Keratinocyte (primary cell): ENCODE measurements around the gene FGF1. TPM values are rescaled to one million over a fixed set of nuclear protein-coding genes. Genes with fewer than 3 reads are reported as not detected.

Experiments used
- DNase-seq: peaks from one replicate; pipeline ENCODE4 v3.0.0-alpha.2; 2011; ENCODE audit warnings: low read depth, missing footprints, low spot score
- FAIRE-seq: peaks from 2 replicates; lab custom pipeline; 2011; peaks lifted over from hg19 to GRCh38; lab: Jason Lieb, UNC
- H2AFZ ChIP-seq: 2 replicates; pipeline ENCODE4 v1.6.0; 2012; ENCODE audit warnings: low read length, control low read depth, inconsistent platforms; ENCODE audit not compliant: control insufficient read depth
- H3K27ac ChIP-seq: 2 replicates; pipeline ENCODE4 v1.5.1; 2011; ENCODE audit warnings: low read length; ENCODE audit not compliant: control insufficient read depth, insufficient read depth
- H3K27me3 ChIP-seq: 3 replicates; pipeline ENCODE4 v1.6.0; 2011; ENCODE audit warnings: low read length; ENCODE audit not compliant: control insufficient read depth, insufficient read depth; ENCODE audit errors: extremely low read depth
- H3K36me3 ChIP-seq, 2 experiments: 2 replicates in 1 of 2; 3 replicates in 1 of 2; pipeline ENCODE4 v1.5.1; 2011; ENCODE audit warnings: low read length in 2 of 2, mild to moderate bottlenecking in 1 of 2; ENCODE audit not compliant: control insufficient read depth in 2 of 2, insufficient read depth in 2 of 2; ENCODE audit errors: extremely low read depth in 1 of 2
- H3K4me1 ChIP-seq: 3 replicates; pipeline ENCODE4 v1.5.1; 2011; ENCODE audit warnings: low read length; ENCODE audit not compliant: control insufficient read depth, insufficient read depth; ENCODE audit errors: extremely low read depth
- H3K4me2 ChIP-seq: 3 replicates; pipeline ENCODE4 v1.6.0; 2011; ENCODE audit warnings: low read depth, low read length; ENCODE audit not compliant: control insufficient read depth, insufficient read depth; ENCODE audit errors: extremely low read depth
- H3K4me3 ChIP-seq, 3 experiments: fragments of 200-600 bp in 1 of 3; sonication (generic) in 1 of 3; 2 replicates in 2 of 3; 3 replicates in 1 of 3; pipeline ENCODE4 v1.5.1; 2011 to 2016; ENCODE audit warnings: low read length in 3 of 3, mild to moderate bottlenecking in 3 of 3, control low read depth in 2 of 3, inconsistent platforms in 1 of 3, low read depth in 1 of 3, mixed read lengths in 1 of 3, mixed run types in 1 of 3, moderate library complexity in 1 of 3; ENCODE audit not compliant: control insufficient read depth in 2 of 3, insufficient read depth in 2 of 3; ENCODE audit errors: extremely low read depth in 1 of 3
- H3K79me2 ChIP-seq: 2 replicates; pipeline ENCODE4 v1.6.0; 2012; ENCODE audit warnings: low read length; ENCODE audit not compliant: control insufficient read depth, insufficient read depth
- H3K9ac ChIP-seq: 3 replicates; pipeline ENCODE4 v1.6.0; 2011; ENCODE audit warnings: low read length; ENCODE audit not compliant: control insufficient read depth, insufficient read depth; ENCODE audit errors: extremely low read depth
- H3K9me1 ChIP-seq: 3 replicates; pipeline ENCODE4 v1.6.0; 2011; ENCODE audit warnings: low read length; ENCODE audit not compliant: control insufficient read depth, insufficient read depth; ENCODE audit errors: extremely low read depth
- H3K9me3 ChIP-seq: 2 replicates; pipeline ENCODE4 v1.5.1; 2012; ENCODE audit warnings: low read depth, low read length; ENCODE audit not compliant: control insufficient read depth
- H4K20me1 ChIP-seq: 3 replicates; pipeline ENCODE4 v1.6.0; 2011; ENCODE audit warnings: low read length; ENCODE audit not compliant: control insufficient read depth, insufficient read depth; ENCODE audit errors: extremely low read depth
- CTCF ChIP-seq, 3 experiments: IDR thresholded peaks in 1 of 3; conservative IDR thresholded peaks in 1 of 3; optimal IDR thresholded peaks in 1 of 3; 2 replicates in 2 of 3; 3 replicates in 1 of 3; pipeline versions ENCODE3 to v1.5.1; 2011; ENCODE audit warnings: low read length in 3 of 3, mild to moderate bottlenecking in 3 of 3, moderate library complexity in 2 of 3, control low read depth in 1 of 3, inconsistent platforms in 1 of 3; ENCODE audit not compliant: insufficient read depth in 2 of 3; ENCODE audit errors: extremely low read depth in 1 of 3
- EZH2 ChIP-seq: IDR thresholded peaks from one replicate; pipeline ENCODE4 v1.6.1; 2012; ENCODE audit warnings: inconsistent platforms, mild to moderate bottlenecking, low read length, moderate library complexity
- dilution Hi-C: fragments of 300-500 bp; cut with MboI; formaldehyde crosslinking; loops from one replicate; pipeline ENCODE4 v1.7.0; 2020; ENCODE audit warnings: low sequenced_read_pairs; ENCODE audit not compliant: extremely low pct_ligation_motif_present
- polyA plus RNA-seq, 5 experiments: library from polyadenylated mRNA; depleted of rRNA in 3 of 5; stranded (reverse) in 3 of 5; stranded (forward) in 1 of 5; unstranded in 1 of 5; fragments of >200 nt; gene quantifications; 1 replicate in 1 of 5; 2 replicates in 3 of 5; 3 replicates in 1 of 5; pipeline versions ENCODE4 v1.2.1 to v1.2.3, GENCODE V29; 2011 to 2012; ENCODE audit warnings: missing spikeins in 2 of 5, low read depth in 1 of 5, low replicate concordance in 1 of 5

Gene FGF1
- polyA plus RNA-seq, 1 donor (not counting 4 experiments of a cell fraction or from before 2014, with no cell fraction given): 2.4 TPM

GRCh38 chr5:142549834-142550233 lies 136.1 kb downstream of the FGF1 start:
- dilution Hi-C loops: loop anchor here (5.0 kb wide), 1 partner anchor 248 kb away; no protein-coding TSS in a partner anchor

GRCh38 chr5:142548739-142549275 lies 137.1 kb downstream of the FGF1 start:
- Histone ChIP-seq H4K20me1 (no peaks in the 10 kb centered on the region), H3K79me2 (no peaks in the 10 kb centered on the region), H3K27ac (no peak overlapping the region), H2AFZ (no peak overlapping the region), H3K4me3 (no peak overlapping the region), H3K9ac (no peak overlapping the region), H3K9me1 (no peaks in the 10 kb centered on the region), H3K27me3 (no peaks in the 10 kb centered on the region), H3K4me2 (no peak overlapping the region), H3K4me1 (peaks cover 42% of the 10 kb centered on the region), H3K36me3 (no peaks in the 10 kb centered on the region), H3K9me3 (no peaks in the 10 kb centered on the region)
- DNase-seq: peak; percentile 79
- dilution Hi-C loops: loop anchor here (5.0 kb wide), 1 partner anchor 247 kb away; no protein-coding TSS in a partner anchor
- TF ChIP-seq EZH2 (no peak), CTCF (optimal IDR thresholded peaks at IDR 0.05 in 1 of 3, IDR thresholded peaks at IDR 0.05 in 1 of 3, conservative IDR thresholded peaks at IDR 0.05 in 1 of 3; ENCODE audit: extremely low read depth in 1 of 3, insufficient read depth in 2 of 3, low read length in 3 of 3) (peak; percentile 75 to 95 (median 81))
- peak; percentile 71 for FAIRE-seq

More at GRCh38 chr5:142549834-142550233, 136.1 kb downstream of the FGF1 start:
- FAIRE-seq: no peak
- peak; percentile 15 for DNase-seq
- H3K79me2 ChIP-seq: no peaks in the 10 kb centered on the region
- H3K4me3 ChIP-seq: no peak overlapping the region
- no peaks in the 10 kb centered on the region for H3K27me3 ChIP-seq
- H3K9ac ChIP-seq: no peak overlapping the region
- H3K9me3 ChIP-seq: no peaks in the 10 kb centered on the region
- H2AFZ ChIP-seq: no peak overlapping the region
- no peak overlapping the region for H3K4me2 ChIP-seq
- no peak overlapping the region for H3K27ac ChIP-seq
- H3K9me1 ChIP-seq: no peaks in the 10 kb centered on the region
- TF ChIP-seq CTCF (optimal IDR thresholded peaks at IDR 0.05 in 1 of 3, IDR thresholded peaks at IDR 0.05 in 1 of 3, conservative IDR thresholded peaks at IDR 0.05 in 1 of 3; ENCODE audit: extremely low read depth in 1 of 3, insufficient read depth in 2 of 3, low read length in 3 of 3) (no peak), EZH2 (no peak)
- H3K36me3 ChIP-seq: no peaks in the 10 kb centered on the region
- peaks cover 33% of the 10 kb centered on the region for H3K4me1 ChIP-seq
- H4K20me1 ChIP-seq: no peaks in the 10 kb centered on the region
